ENCODE results near the gene LIPA.
"Not testable (repeated sequence)": the region's sequence is repeated elsewhere in the genome, so short reads cannot be mapped to it uniquely, and the experiment has no call there.

LIPA gene

DNA sequence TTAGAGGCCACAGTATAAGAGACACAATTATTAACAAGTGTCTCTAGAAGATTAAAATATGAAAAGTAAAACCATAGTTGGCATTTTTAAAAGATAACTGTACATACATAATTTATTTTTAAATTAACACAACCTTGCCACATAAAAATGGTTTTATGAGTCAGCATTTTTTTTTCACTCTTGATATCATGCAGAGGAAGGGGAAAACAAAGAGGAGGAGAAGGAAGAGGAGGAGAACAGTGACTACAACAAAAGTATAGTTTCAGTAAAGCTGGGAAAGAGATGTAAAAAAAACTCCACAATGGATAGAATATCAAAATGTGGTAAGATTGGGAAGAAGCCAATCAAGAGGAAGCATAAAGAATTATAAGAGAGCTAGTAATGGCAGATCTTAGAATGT lies 78.5 kb downstream of the LIPA start:
- no peak overlapping the region for H3K9ac ChIP-seq (ENCODE audit: low read depth in 1 of 2, low read length in 2 of 2)
- H3K36me3 ChIP-seq (ENCODE audit: control insufficient read depth in 1 of 2, insufficient read depth in 2 of 2, low read length in 2 of 2), result no peaks in the 10 kb centered on the region
- H3K9me3 ChIP-seq (ENCODE audit: control insufficient read depth in 1 of 2, low read length in 2 of 2), result no peaks in the 10 kb centered on the region
- no peak overlapping the region for H3K4me3 ChIP-seq (ENCODE audit: low read depth in 1 of 2, low read length in 2 of 2)
- H3K27me3 ChIP-seq (ENCODE audit: control insufficient read depth in 1 of 2, insufficient read depth in 2 of 2, low read length in 2 of 2), result peaks cover 0 to 17% of the 10 kb centered on the region in 2 donors
- no peak overlapping the region for H3K27ac ChIP-seq (ENCODE audit: low read depth, low read length)
- no peaks in the 10 kb centered on the region for H3K4me1 ChIP-seq (ENCODE audit: control insufficient read depth in 1 of 2, insufficient read depth in 2 of 2, low read length in 2 of 2)

DNA sequence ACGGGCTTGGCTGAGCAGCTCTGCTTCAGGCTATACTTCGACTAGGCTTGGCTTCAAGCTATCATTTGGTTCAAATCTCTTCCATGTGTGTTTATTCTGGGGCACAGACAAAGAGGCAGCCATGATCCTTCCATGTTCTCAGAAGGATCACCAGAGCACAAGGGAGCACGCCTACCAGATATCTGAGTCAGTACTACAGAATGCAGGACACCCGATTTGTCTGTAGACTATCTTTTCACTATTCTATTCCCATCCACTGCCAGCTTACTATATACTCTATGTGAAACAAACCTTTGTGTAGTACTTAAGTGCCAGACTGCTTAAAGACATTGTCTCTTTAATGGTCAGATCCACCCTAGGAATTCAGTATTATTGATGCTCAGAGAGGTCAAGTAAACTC lies 79.6 kb downstream of the LIPA start:
- no peaks in the 10 kb centered on the region for H3K4me1 ChIP-seq (ENCODE audit: control insufficient read depth in 1 of 2, insufficient read depth in 2 of 2, low read length in 2 of 2)
- H3K27me3 ChIP-seq (ENCODE audit: control insufficient read depth in 1 of 2, insufficient read depth in 2 of 2, low read length in 2 of 2), result peaks cover 0 to 17% of the 10 kb centered on the region in 2 donors
- H3K9ac ChIP-seq (ENCODE audit: low read depth in 1 of 2, low read length in 2 of 2), result no peak overlapping the region
- no peak overlapping the region for H3K4me3 ChIP-seq (ENCODE audit: low read depth in 1 of 2, low read length in 2 of 2)
- no peaks in the 10 kb centered on the region for H3K36me3 ChIP-seq (ENCODE audit: control insufficient read depth in 1 of 2, insufficient read depth in 2 of 2, low read length in 2 of 2)
- no peak overlapping the region for H3K27ac ChIP-seq (ENCODE audit: low read depth, low read length)
- no peaks in the 10 kb centered on the region for H3K9me3 ChIP-seq (ENCODE audit: control insufficient read depth in 1 of 2, low read length in 2 of 2)

DNA sequence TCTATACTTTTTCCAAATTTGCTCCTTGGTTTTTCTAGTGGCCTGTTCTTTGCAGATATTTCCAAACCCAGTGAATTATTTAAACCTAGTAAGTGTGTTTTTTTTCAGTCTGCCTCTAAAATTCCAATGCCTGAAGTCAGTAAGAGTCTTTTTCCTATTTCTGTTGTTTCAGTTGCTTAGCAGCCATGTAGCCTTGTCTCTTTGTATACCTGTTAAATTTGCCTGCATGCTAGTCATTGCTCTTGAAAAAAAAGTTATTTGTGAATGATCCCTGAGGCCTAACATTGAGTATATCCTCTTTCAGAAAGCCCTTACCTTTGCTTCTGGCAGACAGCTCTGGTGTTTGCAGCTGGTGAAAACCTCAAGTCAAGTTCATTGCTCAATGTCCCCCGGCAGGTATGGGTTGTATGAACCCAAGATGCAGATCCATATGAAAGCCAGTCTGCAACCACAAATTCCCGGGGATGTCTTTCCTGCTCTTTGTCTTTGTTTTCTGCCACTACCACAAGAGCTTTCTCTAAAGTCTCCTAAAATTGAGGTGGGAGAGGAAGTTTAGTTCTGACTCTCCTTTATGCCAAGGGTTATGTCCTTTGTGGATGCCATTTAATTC lies 80.2 kb downstream of the LIPA start:
- Histone ChIP-seq H3K27me3 (ENCODE audit: control insufficient read depth in 1 of 2, insufficient read depth in 2 of 2, low read length in 2 of 2) (peaks cover 0 to 17% of the 10 kb centered on the region in 2 donors), H3K4me1 (ENCODE audit: control insufficient read depth in 1 of 2, insufficient read depth in 2 of 2, low read length in 2 of 2) (no peaks in the 10 kb centered on the region)

GRCh38 chr10:89168354-89168900 lies 83.1 kb downstream of the LIPA start:
- not testable (repeated sequence) for H3K9ac ChIP-seq (ENCODE audit: low read depth in 1 of 2, low read length in 2 of 2); H3K4me1 ChIP-seq (ENCODE audit: control insufficient read depth in 1 of 2, insufficient read depth in 2 of 2, low read length in 2 of 2); H3K27ac ChIP-seq (ENCODE audit: low read depth, low read length); H3K36me3 ChIP-seq (ENCODE audit: control insufficient read depth in 1 of 2, insufficient read depth in 2 of 2, low read length in 2 of 2); H3K4me3 ChIP-seq (ENCODE audit: low read depth in 1 of 2, low read length in 2 of 2); H3K9me3 ChIP-seq (ENCODE audit: control insufficient read depth in 1 of 2, low read length in 2 of 2)
- peaks cover 0 to 17% of the 10 kb centered on the region in 2 donors for H3K27me3 ChIP-seq (ENCODE audit: control insufficient read depth in 1 of 2, insufficient read depth in 2 of 2, low read length in 2 of 2)

More for the DNA sequence above, 80.2 kb downstream of the LIPA start:
- Histone ChIP-seq H3K27ac (ENCODE audit: low read depth, low read length) (no peak overlapping the region), H3K9ac (ENCODE audit: low read depth in 1 of 2, low read length in 2 of 2) (no peak overlapping the region), H3K36me3 (ENCODE audit: control insufficient read depth in 1 of 2, insufficient read depth in 2 of 2, low read length in 2 of 2) (no peaks in the 10 kb centered on the region), H3K4me3 (ENCODE audit: low read depth in 1 of 2, low read length in 2 of 2) (no peak overlapping the region), H3K9me3 (ENCODE audit: control insufficient read depth in 1 of 2, low read length in 2 of 2) (no peaks in the 10 kb centered on the region)

GRCh38 chr10:89167915-89168314 lies 83.7 kb downstream of the LIPA start:
- no peak overlapping the region for H3K4me3 ChIP-seq (ENCODE audit: low read depth in 1 of 2, low read length in 2 of 2)
- H3K4me1 ChIP-seq (ENCODE audit: control insufficient read depth in 1 of 2, insufficient read depth in 2 of 2, low read length in 2 of 2), result peaks cover 6 to 12% of the 10 kb centered on the region in 2 donors
- no peak overlapping the region for H3K27ac ChIP-seq (ENCODE audit: low read depth, low read length)
- no peak overlapping the region for H3K9ac ChIP-seq (ENCODE audit: low read depth in 1 of 2, low read length in 2 of 2)
- H3K9me3 ChIP-seq (ENCODE audit: control insufficient read depth in 1 of 2, low read length in 2 of 2), result no peaks in the 10 kb centered on the region
- H3K27me3 ChIP-seq (ENCODE audit: control insufficient read depth in 1 of 2, insufficient read depth in 2 of 2, low read length in 2 of 2), result peaks cover 0 to 17% of the 10 kb centered on the region in 2 donors
- H3K36me3 ChIP-seq (ENCODE audit: control insufficient read depth in 1 of 2, insufficient read depth in 2 of 2, low read length in 2 of 2), result no peaks in the 10 kb centered on the region

GRCh38 chr10:89165923-89166322 lies 85.7 kb downstream of the LIPA start:
- Histone ChIP-seq H3K36me3 (ENCODE audit: control insufficient read depth in 1 of 2, insufficient read depth in 2 of 2, low read length in 2 of 2) (no peaks in the 10 kb centered on the region), H3K9ac (ENCODE audit: low read depth in 1 of 2, low read length in 2 of 2) (no peak overlapping the region), H3K9me3 (ENCODE audit: control insufficient read depth in 1 of 2, low read length in 2 of 2) (no peaks in the 10 kb centered on the region), H3K4me1 (ENCODE audit: control insufficient read depth in 1 of 2, insufficient read depth in 2 of 2, low read length in 2 of 2) (peaks cover 6 to 12% of the 10 kb centered on the region in 2 donors), H3K27ac (ENCODE audit: low read depth, low read length) (no peak overlapping the region), H3K27me3 (ENCODE audit: control insufficient read depth in 1 of 2, insufficient read depth in 2 of 2, low read length in 2 of 2) (peaks cover 0 to 7% of the 10 kb centered on the region in 2 donors), H3K4me3 (ENCODE audit: low read depth in 1 of 2, low read length in 2 of 2) (no peak overlapping the region)

- Histone ChIP-seq H3K27ac (ENCODE audit: low read depth, low read length) (no peak overlapping the region), H3K9me3 (ENCODE audit: control insufficient read depth in 1 of 2, low read length in 2 of 2) (no peaks in the 10 kb centered on the region), H3K27me3 (ENCODE audit: control insufficient read depth in 1 of 2, insufficient read depth in 2 of 2, low read length in 2 of 2) (peaks cover 0 to 7% of the 10 kb centered on the region in 2 donors), H3K4me3 (ENCODE audit: low read depth in 1 of 2, low read length in 2 of 2) (no peak overlapping the region), H3K4me1 (ENCODE audit: control insufficient read depth in 1 of 2, insufficient read depth in 2 of 2, low read length in 2 of 2) (peaks cover 6 to 12% of the 10 kb centered on the region in 2 donors), H3K36me3 (ENCODE audit: control insufficient read depth in 1 of 2, insufficient read depth in 2 of 2, low read length in 2 of 2) (no peaks in the 10 kb centered on the region), H3K9ac (ENCODE audit: low read depth in 1 of 2, low read length in 2 of 2) (no peak overlapping the region)
Observed at GRCh38 chr10:89164920-89165319, 86.7 kb downstream of the LIPA start.

DNA sequence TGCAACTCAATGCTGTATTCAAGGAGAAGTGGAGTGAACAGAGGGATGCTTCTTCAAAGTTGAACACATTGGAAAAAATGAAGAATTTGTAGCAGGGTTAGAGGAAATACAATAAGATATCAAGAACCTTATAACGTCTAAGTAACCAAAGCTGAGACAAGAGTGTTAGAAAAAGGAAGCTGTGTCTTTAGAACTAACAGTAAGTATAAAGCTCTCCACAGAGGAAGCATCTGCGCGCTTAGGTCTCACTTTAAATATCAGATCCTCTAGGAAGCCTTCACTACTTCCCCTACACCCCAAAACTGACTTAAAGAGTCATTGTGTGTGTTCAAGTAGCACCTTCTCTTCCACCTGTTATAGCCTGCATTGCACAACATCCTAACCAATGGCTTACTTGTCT lies 87.5 kb downstream of the LIPA start:
- Histone ChIP-seq H3K4me1 (ENCODE audit: control insufficient read depth in 1 of 2, insufficient read depth in 2 of 2, low read length in 2 of 2) (peaks cover 6 to 12% of the 10 kb centered on the region in 2 donors), H3K27ac (ENCODE audit: low read depth, low read length) (no peak overlapping the region), H3K36me3 (ENCODE audit: control insufficient read depth in 1 of 2, insufficient read depth in 2 of 2, low read length in 2 of 2) (no peaks in the 10 kb centered on the region), H3K4me3 (ENCODE audit: low read depth in 1 of 2, low read length in 2 of 2) (peak overlapping the region; percentile 25 to 44), H3K9ac (ENCODE audit: low read depth in 1 of 2, low read length in 2 of 2) (no peak overlapping the region), H3K27me3 (ENCODE audit: control insufficient read depth in 1 of 2, insufficient read depth in 2 of 2, low read length in 2 of 2) (no peaks in the 10 kb centered on the region), H3K9me3 (ENCODE audit: control insufficient read depth in 1 of 2, low read length in 2 of 2) (no peaks in the 10 kb centered on the region)

Measured in duodenal mucosa (tissue), 2 donors.